GM13977 (cell line): Measurements from ENCODE around the gene SLC43A1.

ENCODE experiments used
- DNase-seq: peaks from one replicate; pipeline ENCODE4 v3.0.0; 2012; ENCODE audit warnings: low spot score
- in situ Hi-C: fragments of 300-500 bp; cut with MboI; formaldehyde crosslinking; loops from one replicate; pipeline ENCODE4 v1.12.0; 2022; ENCODE audit warnings: low sequenced_read_pairs, low pct_unique_long_range_greater_than_20kb, mixed read lengths, inconsistent platforms; ENCODE audit not compliant: unreplicated experiment
- TF ChIP-seq, protein P1 (sequence below): IDR thresholded peaks from 2 replicates; pipeline ENCODE4 v1.5.1; 2012; ENCODE audit warnings: mild to moderate bottlenecking, control low read depth; ENCODE audit not compliant: insufficient read depth; ENCODE audit errors: extremely low read depth, missing control alignments

The SLC43A1 gene

GRCh38 chr11:57530596-57531507 is 15.3 kb upstream of the SLC43A1 start, which contains the start of gene TIMM10:
Gene TIMM10, minus strand, starts transcription at chr11:57530754. Its CDS starts 565 bp downstream, at chr11:57530189.
- TF ChIP-seq, protein P1, sequence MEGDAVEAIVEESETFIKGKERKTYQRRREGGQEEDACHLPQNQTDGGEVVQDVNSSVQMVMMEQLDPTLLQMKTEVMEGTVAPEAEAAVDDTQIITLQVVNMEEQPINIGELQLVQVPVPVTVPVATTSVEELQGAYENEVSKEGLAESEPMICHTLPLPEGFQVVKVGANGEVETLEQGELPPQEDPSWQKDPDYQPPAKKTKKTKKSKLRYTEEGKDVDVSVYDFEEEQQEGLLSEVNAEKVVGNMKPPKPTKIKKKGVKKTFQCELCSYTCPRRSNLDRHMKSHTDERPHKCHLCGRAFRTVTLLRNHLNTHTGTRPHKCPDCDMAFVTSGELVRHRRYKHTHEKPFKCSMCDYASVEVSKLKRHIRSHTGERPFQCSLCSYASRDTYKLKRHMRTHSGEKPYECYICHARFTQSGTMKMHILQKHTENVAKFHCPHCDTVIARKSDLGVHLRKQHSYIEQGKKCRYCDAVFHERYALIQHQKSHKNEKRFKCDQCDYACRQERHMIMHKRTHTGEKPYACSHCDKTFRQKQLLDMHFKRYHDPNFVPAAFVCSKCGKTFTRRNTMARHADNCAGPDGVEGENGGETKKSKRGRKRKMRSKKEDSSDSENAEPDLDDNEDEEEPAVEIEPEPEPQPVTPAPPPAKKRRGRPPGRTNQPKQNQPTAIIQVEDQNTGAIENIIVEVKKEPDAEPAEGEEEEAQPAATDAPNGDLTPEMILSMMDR, result no peak
- in situ Hi-C loops, result no loop called here

GRCh38 chr11:57530215-57530595 is 14.7 kb upstream of the SLC43A1 start:
- TF ChIP-seq, protein P1, result no peak
- no peak for DNase-seq
- in situ Hi-C loops, result no loop called here

More at GRCh38 chr11:57530596-57531507, 15.3 kb upstream of the SLC43A1 start, which contains the start of gene TIMM10:
- DNase-seq, result peak; percentile 90

DNA sequence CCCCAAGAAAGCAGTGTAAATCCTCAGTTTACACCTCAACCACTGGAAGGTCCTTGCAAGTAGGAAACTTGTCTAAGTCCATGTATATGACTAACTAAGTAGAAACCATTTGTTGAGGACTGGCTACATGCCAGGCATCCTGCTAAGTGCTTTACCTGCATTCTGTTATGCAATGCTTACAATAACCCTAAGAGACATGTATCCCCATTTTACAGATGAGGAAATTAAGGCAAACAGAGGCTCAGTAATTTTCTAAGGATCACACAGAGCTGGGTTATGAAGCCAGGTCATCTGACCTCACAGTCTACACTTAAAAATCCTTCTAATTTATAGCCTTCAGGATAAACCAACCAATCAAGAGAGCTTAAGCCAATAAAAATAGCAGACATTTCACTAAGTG is 13.5 kb upstream of the SLC43A1 start:
- TF ChIP-seq, protein P1, result no peak
- no peak for DNase-seq
- in situ Hi-C loops, result no loop called here

- no peak for DNase-seq
- in situ Hi-C loops, result no loop called here
- TF ChIP-seq, protein P1, result peak; percentile 86
Measured at GRCh38 chr11:57527056-57527631, 11.6 kb upstream of the SLC43A1 start.

DNA sequence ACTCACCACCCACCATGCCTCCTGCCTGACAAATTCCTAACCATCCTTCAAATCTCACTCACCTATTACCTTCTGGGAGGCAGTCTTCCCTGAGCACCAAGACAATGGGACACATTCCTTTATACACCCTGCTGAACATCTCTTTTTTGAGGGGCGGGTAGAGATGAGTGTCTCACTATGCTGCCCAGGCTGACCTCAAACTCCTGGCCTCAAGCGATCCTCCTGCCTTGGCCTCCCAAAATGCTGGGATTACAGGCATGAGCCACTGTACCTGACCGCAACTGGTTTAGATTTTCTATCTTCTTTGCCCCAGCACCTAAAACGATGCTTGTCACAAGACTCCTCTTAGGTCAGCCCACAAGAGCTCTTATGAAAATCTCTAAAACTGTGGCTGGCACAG is 7.9 kb upstream of the SLC43A1 start:
- in situ Hi-C loops, result loop anchor here (25.0 kb wide), 1 partner anchor 161 kb away; no protein-coding TSS in a partner anchor
- TF ChIP-seq, protein P1, result no peak
- DNase-seq, result no peak

- no peak for DNase-seq
- TF ChIP-seq, protein P1, result no peak
- in situ Hi-C loops, result loop anchor here (25.0 kb wide), 1 partner anchor 159 kb away; no protein-coding TSS in a partner anchor
Measured at GRCh38 chr11:57521116-57521515, 5.6 kb upstream of the SLC43A1 start.
